Mesothelial cell of epicardium (in vitro differentiated cells): ENCODE data around the gene LGALS4. TPM values are rescaled to one million over a fixed set of nuclear protein-coding genes. Genes with fewer than 3 reads are reported as not detected.
"Not testable (repeated sequence)": the region's sequence is repeated elsewhere in the genome, so short reads cannot be mapped to it uniquely, and the experiment has no call there.

Experiments
- DNase-seq, 2 experiments: peaks; one replicate each; pipeline ENCODE4 v3.0.0; 2021; ENCODE audit warnings: low spot score in 2 of 2; ENCODE audit not compliant: unreplicated experiment in 2 of 2
- H3K27ac Mint-ChIP-seq: 2 replicates; pipeline ENCODE4 v1.8.0; 2021; ENCODE audit warnings: mixed read lengths
- H3K27me3 Mint-ChIP-seq: 2 replicates; pipeline ENCODE4 v1.8.0; 2021; ENCODE audit warnings: low read depth, mixed read lengths
- H3K36me3 Mint-ChIP-seq: 2 replicates; pipeline ENCODE4 v1.8.0; 2021; ENCODE audit warnings: mixed read lengths
- H3K4me1 Mint-ChIP-seq: 2 replicates; pipeline ENCODE4 v1.8.0; 2021; ENCODE audit warnings: mixed read lengths
- H3K4me3 Mint-ChIP-seq: 2 replicates; pipeline ENCODE4 v1.8.0; 2021; ENCODE audit warnings: mild to moderate bottlenecking, moderate library complexity, mixed read lengths
- H3K9me3 Mint-ChIP-seq: 2 replicates; pipeline ENCODE4 v1.8.0; 2021; ENCODE audit warnings: mixed read lengths
- CTCF ChIP-seq: fragments of 200-600 bp; sonication (generic); IDR thresholded peaks from one replicate; pipeline ENCODE4 v1.5.0; 2021; ENCODE audit warnings: antibody characterized with exemption; ENCODE audit not compliant: unreplicated experiment
- total RNA-seq: library from RNA; stranded (reverse); gene quantifications from 3 replicates; pipeline ENCODE4 v1.2.1, GENCODE V29; 2021

Gene LGALS4
- total RNA-seq, 1 donor from 2014 or later = 1.6 TPM

GRCh38 chr19:38781058-38781457 lies 31.7 kb downstream of the LGALS4 start:
- Mint-ChIP-seq H3K27ac (no peak overlapping the region), H3K9me3 (no peaks in the 10 kb centered on the region), H3K4me3 (no peak overlapping the region), H3K27me3 (no peaks in the 10 kb centered on the region), H3K36me3 (no peaks in the 10 kb centered on the region), H3K4me1 (no peaks in the 10 kb centered on the region)
- no peak for DNase-seq
- no peak for TF ChIP-seq CTCF

GRCh38 chr19:38780443-38780842 lies 32.3 kb downstream of the LGALS4 start:
- Mint-ChIP-seq H3K27ac (no peak overlapping the region), H3K4me1 (no peaks in the 10 kb centered on the region), H3K4me3 (no peak overlapping the region), H3K36me3 (no peaks in the 10 kb centered on the region), H3K27me3 (no peaks in the 10 kb centered on the region), H3K9me3 (no peaks in the 10 kb centered on the region)
- TF ChIP-seq CTCF = no peak
- no peak for DNase-seq

- no peak for TF ChIP-seq CTCF
- no peaks in the 10 kb centered on the region for H3K9me3 Mint-ChIP-seq
- no peaks in the 10 kb centered on the region for H3K4me1 Mint-ChIP-seq
- no peak overlapping the region for H3K4me3 Mint-ChIP-seq
- H3K27me3 Mint-ChIP-seq = no peaks in the 10 kb centered on the region
- no peak for DNase-seq
- no peaks in the 10 kb centered on the region for H3K36me3 Mint-ChIP-seq
- no peak overlapping the region for H3K27ac Mint-ChIP-seq
These were observed 34.0 kb downstream of the LGALS4 start for GRCh38 chr19:38778733-38779132.

GRCh38 chr19:38774181-38774950 lies 38.4 kb downstream of the LGALS4 start:
- TF ChIP-seq CTCF = no peak
- H3K27me3 Mint-ChIP-seq = no peaks in the 10 kb centered on the region
- no peak overlapping the region for H3K27ac Mint-ChIP-seq
- no peaks in the 10 kb centered on the region for H3K9me3 Mint-ChIP-seq
- no peaks in the 10 kb centered on the region for H3K4me1 Mint-ChIP-seq
- DNase-seq = no peak
- H3K36me3 Mint-ChIP-seq = no peaks in the 10 kb centered on the region
- no peak overlapping the region for H3K4me3 Mint-ChIP-seq

GRCh38 chr19:38773469-38774177 lies 39.1 kb downstream of the LGALS4 start, which contains the start of gene LGALS7:
LGALS7 (minus strand) TSS chr19:38773517; CDS start chr19:38773492, 25 bp downstream.
- no peaks in the 10 kb centered on the region for H3K36me3 Mint-ChIP-seq
- TF ChIP-seq CTCF = no peak

GRCh38 chr19:38771569-38771968 lies 41.2 kb downstream of the LGALS4 start:
- H3K9me3 Mint-ChIP-seq, H3K27ac Mint-ChIP-seq, H3K4me3 Mint-ChIP-seq, H3K4me1 Mint-ChIP-seq, DNase-seq, H3K36me3 Mint-ChIP-seq, H3K27me3 Mint-ChIP-seq: not testable (repeated sequence)

More at GRCh38 chr19:38773469-38774177, 39.1 kb downstream of the LGALS4 start, which contains the start of gene LGALS7:
- Mint-ChIP-seq H3K9me3 (no peaks in the 10 kb centered on the region), H3K4me1 (no peaks in the 10 kb centered on the region), H3K27me3 (no peaks in the 10 kb centered on the region), H3K4me3 (no peak within 1 kb of the TSS), H3K27ac (no peak within 1 kb of the TSS)
- no peak for DNase-seq

- not testable (repeated sequence) for DNase-seq, H3K9me3 Mint-ChIP-seq, H3K36me3 Mint-ChIP-seq, H3K27ac Mint-ChIP-seq, H3K4me3 Mint-ChIP-seq, H3K27me3 Mint-ChIP-seq, H3K4me1 Mint-ChIP-seq
These were observed 41.8 kb downstream of the LGALS4 start for GRCh38 chr19:38770949-38771275.

- not testable (repeated sequence) for DNase-seq, H3K4me3 Mint-ChIP-seq, H3K27ac Mint-ChIP-seq, H3K36me3 Mint-ChIP-seq, H3K4me1 Mint-ChIP-seq, H3K9me3 Mint-ChIP-seq, H3K27me3 Mint-ChIP-seq
These were observed 42.4 kb downstream of the LGALS4 start for GRCh38 chr19:38770228-38770948.
